ENCODE measurements around the gene SKAP1.
"Not testable (repeated sequence)": the region's sequence is repeated elsewhere in the genome, so short reads cannot be mapped to it uniquely, and the experiment has no call there.

Gene SKAP1

GRCh38 chr17:48410821-48411220, 19.2 kb downstream of the SKAP1 start:
- DNase-seq, result not testable (repeated sequence)

DNA sequence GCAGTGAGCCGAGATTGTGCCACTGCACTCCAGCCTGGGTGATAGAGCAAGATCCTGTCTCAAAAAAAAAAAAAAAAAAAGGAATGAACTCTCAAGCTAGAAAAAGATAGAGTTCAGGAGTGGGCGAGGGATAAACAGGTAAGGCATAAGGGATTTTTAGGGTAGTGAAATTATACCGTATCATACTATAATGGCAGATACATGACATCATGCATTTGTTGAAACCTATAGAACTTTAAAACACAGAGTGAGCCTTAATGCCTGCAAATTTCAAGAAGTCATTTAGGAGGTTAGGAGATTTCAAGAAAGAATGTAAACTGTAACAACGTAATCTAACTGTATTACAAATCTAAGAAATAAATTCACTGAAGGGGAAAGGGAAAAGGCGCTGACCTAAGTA, 20.4 kb downstream of the SKAP1 start:
- DNase-seq, result no peak

GRCh38 chr17:48406936-48407567, 23.0 kb downstream of the SKAP1 start:
- no peak for DNase-seq

DNA sequence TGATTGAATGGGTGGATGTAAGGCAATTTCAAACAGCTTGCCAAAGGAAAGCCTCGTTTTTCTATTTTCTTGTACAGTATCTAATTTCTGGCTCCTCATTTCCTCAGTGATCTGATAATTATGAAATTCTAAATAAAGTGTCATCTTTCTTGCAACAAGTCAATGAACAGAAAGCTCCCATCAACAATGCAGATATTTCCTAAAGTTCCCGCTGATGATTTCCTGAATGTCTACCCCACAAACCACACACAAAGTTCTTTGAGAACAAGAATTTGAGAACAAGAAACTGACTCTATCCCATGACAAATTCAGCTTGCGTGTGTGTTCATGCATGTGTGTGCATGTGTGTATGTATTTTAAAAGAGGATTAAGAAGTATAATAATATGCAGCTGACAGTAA, 35.2 kb downstream of the SKAP1 start:
- no peak for DNase-seq

DNA sequence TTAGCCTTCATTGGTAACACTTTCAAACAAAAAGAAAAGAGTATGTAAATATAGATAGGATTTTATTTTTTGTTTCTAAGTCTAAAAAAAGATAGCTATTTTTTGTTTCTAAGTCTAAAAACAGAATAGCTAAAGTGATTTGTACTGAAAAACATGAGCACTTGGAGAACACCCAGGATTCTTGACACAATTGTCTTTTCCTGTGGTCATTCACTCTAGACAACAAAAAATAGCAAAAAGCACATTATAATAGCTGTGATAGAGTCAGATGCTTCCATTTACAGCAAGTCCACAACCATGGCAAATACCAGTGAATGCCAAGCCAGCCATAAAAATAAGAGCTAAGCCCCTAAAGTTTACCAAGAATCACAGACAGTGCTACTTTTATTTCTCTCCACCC, 36.7 kb downstream of the SKAP1 start:
- no peak for DNase-seq

DNA sequence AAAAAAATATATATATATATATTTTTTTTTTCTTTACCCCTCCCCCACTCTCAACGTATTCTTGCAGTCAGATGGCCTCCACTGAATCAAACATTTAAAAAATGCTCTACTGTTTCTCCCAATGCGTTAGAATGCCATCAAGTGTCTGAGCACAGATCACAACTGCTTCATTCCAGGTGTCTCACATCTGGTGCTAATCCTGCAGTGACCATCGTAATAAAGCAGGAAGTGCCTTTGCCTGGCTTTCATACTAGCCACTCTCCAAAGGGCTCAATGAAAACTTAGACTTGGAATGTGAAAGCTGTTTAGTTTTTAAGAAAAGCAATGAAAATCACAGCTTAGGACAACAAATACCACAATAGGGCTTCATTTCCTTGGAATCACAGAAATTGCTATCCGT, 37.2 kb downstream of the SKAP1 start:
- no peak for DNase-seq

GRCh38 chr17:48391444-48391843, 38.6 kb downstream of the SKAP1 start:
- DNase-seq, result no peak

DNA sequence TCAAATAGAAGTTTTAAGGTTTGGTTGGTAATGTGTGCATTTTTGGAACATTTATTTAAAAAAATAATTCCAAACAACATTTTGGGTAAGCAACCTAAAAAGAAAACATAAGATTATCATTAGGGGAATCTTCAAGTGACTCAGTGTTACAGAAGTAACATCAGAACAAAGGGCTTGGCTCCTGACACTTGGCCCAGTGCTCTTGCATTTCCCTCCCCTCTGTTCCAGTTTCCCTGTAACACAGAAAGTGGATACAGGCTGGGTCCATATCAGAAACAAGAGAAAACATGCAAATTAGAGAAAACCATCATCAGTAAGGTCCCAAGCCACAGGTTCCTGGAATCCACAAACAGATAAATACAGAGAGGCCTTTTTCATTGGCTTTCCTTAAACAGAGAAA, 40.1 kb downstream of the SKAP1 start:
- no peak for DNase-seq

GRCh38 chr17:48388955-48389743, 40.9 kb downstream of the SKAP1 start:
- DNase-seq, result no peak

GRCh38 chr17:48386826-48387225, 43.2 kb downstream of the SKAP1 start:
- DNase-seq, result no peak

DNA sequence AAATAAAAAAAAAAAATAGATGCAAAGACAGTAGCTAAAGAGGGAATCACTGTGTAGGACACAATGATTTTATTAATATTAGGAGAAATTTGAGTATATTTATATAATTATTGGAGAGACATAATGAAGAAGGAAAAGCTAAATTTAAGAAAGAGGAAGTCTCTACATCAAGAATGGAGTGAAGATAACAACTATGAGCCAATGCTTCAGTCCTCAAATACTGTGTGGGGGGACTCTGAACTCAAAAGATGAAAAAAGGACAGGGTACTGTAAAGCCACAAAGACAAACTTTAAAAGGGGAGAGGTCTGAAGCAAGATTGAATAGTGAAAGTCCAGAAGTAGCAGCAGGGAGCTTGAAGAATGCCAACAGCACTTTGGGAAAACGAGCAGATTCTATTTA, 44.7 kb downstream of the SKAP1 start:
- no peak for DNase-seq

GRCh38 chr17:48384164-48384563, 45.9 kb downstream of the SKAP1 start:
- DNase-seq, result no peak

DNA sequence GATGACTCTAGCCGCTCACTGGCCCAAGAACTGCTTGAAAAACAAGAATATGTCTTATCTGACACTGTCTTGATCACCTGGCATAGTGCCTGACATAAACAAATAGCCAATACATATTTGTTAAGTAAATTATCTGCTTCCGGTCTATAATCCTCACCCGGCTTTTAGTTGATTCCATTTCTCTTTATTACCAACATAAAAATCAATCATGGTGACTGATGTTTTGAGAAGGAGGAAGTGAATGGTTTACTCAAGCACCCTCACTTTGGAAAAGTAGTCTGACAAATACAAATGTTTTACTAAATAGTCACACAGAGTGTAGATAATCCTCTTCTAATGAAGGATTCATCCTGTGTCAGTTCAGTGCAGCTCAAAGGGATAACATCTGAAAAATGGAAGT, 47.0 kb downstream of the SKAP1 start:
- DNase-seq, result no peak

DNA sequence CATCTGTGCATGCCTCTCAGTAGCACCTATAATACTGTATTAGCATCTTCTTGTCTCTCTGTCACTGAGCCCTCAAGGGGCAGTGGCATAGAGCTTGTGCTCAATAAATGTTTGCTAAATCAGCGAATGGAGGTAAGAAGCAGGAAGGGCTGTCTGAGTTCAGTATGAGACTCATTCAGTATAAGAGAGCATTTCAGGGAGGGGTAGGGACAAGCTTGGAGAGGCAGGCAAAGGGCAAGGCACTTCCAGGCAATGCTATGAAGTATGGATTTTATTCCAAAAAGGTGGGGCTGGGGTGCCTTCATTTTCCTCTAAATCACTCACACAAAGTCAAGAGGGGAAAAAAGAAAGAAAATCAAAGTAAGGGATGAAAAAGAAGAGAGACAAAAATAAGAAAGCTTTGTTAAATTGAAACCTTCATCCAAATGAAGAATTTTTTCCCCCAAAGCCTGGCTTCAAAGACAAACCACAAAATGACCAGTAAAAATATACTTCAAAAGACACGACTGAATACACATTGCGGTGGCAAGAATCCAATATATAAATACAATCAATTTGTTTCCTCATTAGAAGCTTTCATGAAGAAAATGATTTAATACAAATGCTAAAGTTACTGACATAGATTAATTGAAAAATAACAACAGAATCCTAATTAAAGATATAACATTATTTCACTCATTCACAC, 51.2 kb downstream of the SKAP1 start:
- DNase-seq, result no peak

DNA sequence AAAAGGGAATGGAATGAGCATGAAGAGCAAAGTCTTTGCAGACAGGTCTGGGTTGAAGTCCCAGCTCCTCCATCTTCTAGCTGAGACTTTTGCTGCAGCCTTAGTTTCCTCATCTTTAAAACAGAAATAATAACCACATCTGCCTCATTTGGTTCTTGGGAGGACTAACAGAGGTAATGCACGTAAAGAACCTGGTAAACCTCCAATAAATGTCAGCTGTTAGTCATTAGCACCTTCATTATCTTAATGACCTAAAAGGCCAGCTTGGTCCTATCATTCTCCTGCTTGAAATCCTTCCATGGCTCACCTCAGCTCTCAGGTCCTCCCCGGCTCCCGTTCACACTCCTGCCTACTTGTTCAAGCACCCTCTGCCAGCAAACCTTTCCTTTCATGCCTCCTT, 51.8 kb downstream of the SKAP1 start:
- DNase-seq, result no peak

- no peak for DNase-seq
Measured at GRCh38 chr17:48376682-48377325, 53.2 kb downstream of the SKAP1 start.

- DNase-seq, result no peak
Measured at GRCh38 chr17:48375356-48375755, 54.7 kb downstream of the SKAP1 start.

- peak; percentile 41 to 48 for DNase-seq
Measured at GRCh38 chr17:48374650-48375230, 55.3 kb downstream of the SKAP1 start.

DNA sequence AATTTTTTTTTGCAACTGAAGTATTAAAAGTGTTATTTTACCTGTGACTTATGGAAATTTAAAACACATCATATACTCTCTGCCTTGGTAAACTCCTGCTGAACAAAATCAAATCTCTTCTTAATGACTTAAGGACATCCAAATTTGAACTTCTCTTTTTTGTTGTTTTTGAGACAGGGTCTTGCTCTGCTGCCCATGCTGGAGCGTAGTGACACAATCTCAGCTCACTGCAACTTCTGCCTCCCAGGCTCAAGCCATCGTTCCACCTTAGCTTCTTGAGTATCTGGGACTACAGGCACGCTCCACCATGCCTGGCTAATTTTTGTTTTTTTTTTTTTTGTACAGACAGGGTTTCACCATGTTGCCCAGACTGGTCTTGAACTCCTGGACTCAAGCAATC, 56.1 kb downstream of the SKAP1 start:
- DNase-seq, result peak in 1 of 2 donors; percentile 41

DNA sequence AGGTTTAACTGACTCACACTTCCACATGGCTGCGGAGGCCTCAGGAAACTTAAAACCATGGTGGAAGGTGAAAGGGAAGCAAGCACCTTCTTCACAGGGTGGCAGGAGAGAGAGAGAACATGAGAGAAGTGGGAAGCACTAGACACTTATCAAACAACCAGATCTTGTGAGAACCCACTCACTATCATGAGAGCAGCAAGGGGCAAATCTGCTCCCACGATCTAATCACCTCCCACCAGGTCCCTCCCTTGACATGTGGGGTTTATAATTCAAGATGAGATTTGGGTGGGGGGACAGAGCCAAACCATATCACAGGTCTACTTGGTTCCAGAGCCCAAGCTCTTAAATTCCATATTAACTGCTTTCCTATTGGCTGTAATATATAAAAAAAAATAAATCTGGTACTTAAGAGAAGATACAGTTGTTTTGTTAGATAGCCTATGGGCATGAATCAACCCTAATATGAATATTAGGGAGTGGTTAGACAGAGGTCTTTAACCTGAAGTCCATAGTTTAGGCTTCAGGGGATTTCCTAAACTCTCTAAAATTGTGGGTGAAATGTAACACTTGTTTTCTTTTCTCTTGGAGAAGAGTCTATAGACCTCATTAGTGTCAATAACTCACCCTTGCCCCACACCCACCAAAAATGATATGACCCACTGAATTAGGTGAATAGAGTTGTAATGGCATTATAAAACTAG, 56.7 kb downstream of the SKAP1 start:
- DNase-seq, result no peak

- DNase-seq, result not testable (repeated sequence)
Measured at GRCh38 chr17:48368967-48369366, 61.0 kb downstream of the SKAP1 start.

DNA sequence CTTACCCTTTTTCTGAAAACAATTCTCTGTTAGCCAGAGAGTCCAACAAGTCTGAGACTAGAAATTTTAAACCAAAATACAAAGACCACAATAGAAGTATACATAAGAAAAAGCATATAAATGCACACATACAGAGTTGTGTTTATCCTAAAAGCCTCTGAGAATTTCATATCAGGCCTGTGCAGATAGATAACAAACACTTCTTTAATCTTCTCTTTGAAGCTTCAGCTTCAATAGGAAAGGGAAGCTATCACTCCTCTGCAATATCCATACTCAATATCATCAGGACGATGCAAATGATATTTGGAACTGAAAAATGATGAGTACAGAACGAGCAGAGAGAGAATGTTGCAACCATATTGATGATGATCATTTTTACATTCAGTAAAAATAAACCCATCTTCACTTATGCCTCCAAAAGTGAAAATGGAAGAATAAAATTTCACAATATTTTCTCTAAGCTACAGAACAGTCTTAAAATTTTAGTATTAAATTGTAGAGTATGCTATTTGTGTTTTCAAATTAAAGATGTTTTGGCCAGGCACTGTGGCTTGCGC, 61.6 kb downstream of the SKAP1 start:
- no peak for DNase-seq

All from CD4-positive, alpha-beta T cell treated with Interleukin-4 for 1 hour (primary cell).